Right atrium auricular region (tissue), 2 donors: Measurements from ENCODE around the gene TMEM255B. TPM values are rescaled to one million over a fixed set of nuclear protein-coding genes. Genes with fewer than 3 reads are reported as not detected.

Experiments used
- DNase-seq: peaks from one replicate; pipeline ENCODE4 v3.0.0-alpha.2; 2019; ENCODE audit warnings: low spot score
- H3K27ac ChIP-seq, 2 donors: fragments of 200-600 bp; sonication (generic); 1 replicate in 1 of 2; 2 replicates in 1 of 2; pipeline ENCODE4 v1.5.1; 2016 to 2019
- H3K27me3 ChIP-seq, 2 donors: fragments of 200-600 bp; sonication (generic); one replicate each; pipeline versions ENCODE4 v1.5.1 to v1.6.0; 2017 to 2019
- H3K36me3 ChIP-seq: fragments of 200-600 bp; sonication (generic); one replicate; pipeline ENCODE4 v1.5.1; 2016
- H3K4me1 ChIP-seq, 2 donors: fragments of 200-600 bp; sonication (generic); one replicate each; pipeline versions ENCODE4 v1.5.1 to v1.6.0; 2017 to 2019
- H3K4me3 ChIP-seq, 2 donors: fragments of 200-600 bp; sonication (generic); 1 replicate in 1 of 2; 2 replicates in 1 of 2; pipeline ENCODE4 v1.5.1; 2017 to 2019; ENCODE audit warnings: mild to moderate bottlenecking in 1 of 2, moderate library complexity in 1 of 2
- H3K9me3 ChIP-seq, 2 donors: fragments of 200-600 bp; sonication (generic); one replicate each; pipeline ENCODE4 v1.5.1; 2019
- CTCF ChIP-seq, 2 donors: fragments of 200-600 bp; sonication (generic); IDR thresholded peaks; one replicate each; pipeline ENCODE4 v1.5.1; 2019; ENCODE audit warnings: antibody characterized with exemption in 2 of 2
- total RNA-seq, 2 donors: library from RNA; depleted of rRNA; stranded (reverse); fragments of >200 nt; gene quantifications; one replicate each; pipeline ENCODE4 v1.1.0, GENCODE V29; 2016

TMEM255B gene
- total RNA-seq, 2 donors from 2014 or later, result 5.2 to 6.0 TPM

DNA sequence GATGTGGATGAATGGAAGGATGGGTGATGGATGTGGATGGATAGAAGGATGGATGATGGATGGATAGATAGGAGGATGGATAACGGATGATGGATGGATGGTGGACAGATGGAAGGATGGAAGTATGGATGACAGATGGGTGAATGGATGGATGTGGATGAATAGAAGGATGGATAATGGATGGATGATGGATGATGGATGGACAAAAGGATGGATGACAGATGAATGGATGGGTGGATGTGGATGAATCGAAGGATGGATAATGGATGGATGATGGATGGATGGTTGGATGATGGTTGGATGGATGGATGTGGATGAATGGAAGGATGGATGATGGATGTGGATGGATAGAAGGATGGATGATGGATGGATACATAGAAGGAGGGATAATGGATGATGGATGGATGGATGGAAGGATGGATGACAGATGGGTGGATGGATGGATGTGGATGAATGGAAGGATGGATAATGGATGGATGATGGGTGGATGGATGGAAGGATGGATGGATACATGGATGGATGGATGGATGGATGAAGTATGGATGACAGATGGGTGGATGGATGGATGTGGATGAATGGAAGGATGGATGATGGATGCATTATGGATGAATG, 39.3 kb downstream of the TMEM255B start:
- Histone ChIP-seq H3K27me3 (no peaks in the 10 kb centered on the region), H3K9me3 (no peaks in the 10 kb centered on the region), H3K4me3 (no peak overlapping the region), H3K27ac (no peak overlapping the region), H3K4me1 (peaks cover 0 to 15% of the 10 kb centered on the region in 2 donors), H3K36me3 (no peaks in the 10 kb centered on the region)
- DNase-seq, result no peak
- no peak for TF ChIP-seq CTCF (IDR thresholded peaks at IDR 0.05)

GRCh38 chr13:113800576-113800926, 41.5 kb downstream of the TMEM255B start:
- no peak for DNase-seq
- no peaks in the 10 kb centered on the region for H3K9me3 ChIP-seq
- no peaks in the 10 kb centered on the region for H3K27me3 ChIP-seq
- H3K27ac ChIP-seq, result no peak overlapping the region
- no peak for TF ChIP-seq CTCF (IDR thresholded peaks at IDR 0.05)
- no peak overlapping the region for H3K4me3 ChIP-seq
- peaks cover 0 to 15% of the 10 kb centered on the region in 2 donors for H3K4me1 ChIP-seq
- no peaks in the 10 kb centered on the region for H3K36me3 ChIP-seq

GRCh38 chr13:113801289-113801961, 42.4 kb downstream of the TMEM255B start:
- Histone ChIP-seq H3K9me3 (no peaks in the 10 kb centered on the region), H3K36me3 (no peaks in the 10 kb centered on the region), H3K27me3 (no peaks in the 10 kb centered on the region), H3K27ac (no peak overlapping the region), H3K4me3 (no peak overlapping the region), H3K4me1 (peaks cover 0 to 15% of the 10 kb centered on the region in 2 donors)
- TF ChIP-seq CTCF (IDR thresholded peaks at IDR 0.05), result no peak
- DNase-seq, result no peak

GRCh38 chr13:113802090-113802531, 43.1 kb downstream of the TMEM255B start:
- H3K4me1 ChIP-seq, result peaks cover 0 to 15% of the 10 kb centered on the region in 2 donors
- H3K9me3 ChIP-seq, result no peaks in the 10 kb centered on the region
- no peak for TF ChIP-seq CTCF (IDR thresholded peaks at IDR 0.05)
- no peak overlapping the region for H3K27ac ChIP-seq
- H3K36me3 ChIP-seq, result no peaks in the 10 kb centered on the region
- no peak for DNase-seq
- no peak overlapping the region for H3K4me3 ChIP-seq
- H3K27me3 ChIP-seq, result no peaks in the 10 kb centered on the region

DNA sequence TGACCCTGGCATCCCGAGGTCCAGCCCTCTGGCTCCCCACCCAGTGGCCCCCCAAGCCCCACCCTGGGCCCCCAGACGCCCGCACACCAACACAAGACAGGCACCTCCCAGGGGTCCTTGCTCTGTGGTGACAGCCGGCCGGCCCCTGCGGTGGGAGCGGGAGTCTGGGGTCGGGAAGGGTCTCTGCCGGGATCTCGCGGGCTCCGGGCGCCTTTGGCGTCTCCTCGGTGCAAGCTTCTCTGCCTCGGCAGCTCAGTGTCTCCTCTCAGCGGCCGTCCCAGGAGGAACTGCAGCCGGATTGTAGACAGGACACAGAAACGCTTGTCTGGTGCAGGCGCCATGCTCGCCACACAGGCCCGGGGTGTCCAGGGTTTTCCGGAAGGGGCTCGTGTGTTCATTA, 43.7 kb downstream of the TMEM255B start:
- no peak overlapping the region for H3K27ac ChIP-seq
- no peak overlapping the region for H3K4me3 ChIP-seq
- no peaks in the 10 kb centered on the region for H3K36me3 ChIP-seq
- H3K27me3 ChIP-seq, result no peaks in the 10 kb centered on the region
- TF ChIP-seq CTCF (IDR thresholded peaks at IDR 0.05), result no peak
- H3K9me3 ChIP-seq, result peaks cover 0 to 2% of the 10 kb centered on the region in 2 donors
- DNase-seq, result no peak
- H3K4me1 ChIP-seq, result peaks cover 0 to 15% of the 10 kb centered on the region in 2 donors
